Tibial artery (tissue), 4 donors: Measurements from ENCODE around the gene MAB21L1.

Experiments used
- DNase-seq, 2 donors: peaks; one replicate each; pipeline ENCODE4 v3.0.0-alpha.2; 2019
- H3K27ac ChIP-seq, 2 donors: fragments of 200-600 bp; sonication (generic) in 1 of 2; 1 replicate in 1 of 2; 2 replicates in 1 of 2; pipeline ENCODE4 v1.5.1; 2018 to 2019; ENCODE audit warnings: mild to moderate bottlenecking in 1 of 2
- H3K27me3 ChIP-seq, 2 donors: fragments of 200-600 bp; sonication (generic) in 1 of 2; one replicate each; pipeline versions ENCODE4 v1.5.1 to v1.6.0; 2016 to 2019
- H3K36me3 ChIP-seq, 3 donors: fragments of 200-600 bp; sonication (generic) in 2 of 3; one replicate each; pipeline ENCODE4 v1.5.1; 2016 to 2019; ENCODE audit warnings: mild to moderate bottlenecking in 2 of 3
- H3K4me1 ChIP-seq, 4 donors: fragments of 200-600 bp; sonication (generic) in 2 of 4; 1 replicate in 3 of 4; 2 replicates in 1 of 4; pipeline ENCODE4 v1.5.1; 2016 to 2019
- H3K4me3 ChIP-seq, 2 donors: fragments of 200-600 bp; sonication (generic) in 1 of 2; 1 replicate in 1 of 2; 2 replicates in 1 of 2; pipeline ENCODE4 v1.5.1; 2018 to 2019; ENCODE audit warnings: mild to moderate bottlenecking in 2 of 2
- H3K9me3 ChIP-seq, 3 donors: fragments of 200-600 bp; sonication (generic) in 1 of 3; one replicate each; pipeline ENCODE4 v1.5.1; 2016 to 2019
- CTCF ChIP-seq, 2 experiments: fragments of 200-600 bp in 1 of 2; fragments of 450-650 bp in 1 of 2; IDR thresholded peaks; one replicate each; pipeline ENCODE4 v1.5.1; 2017 to 2019; ENCODE audit warnings: antibody characterized with exemption in 2 of 2, mild to moderate bottlenecking in 1 of 2, moderate library complexity in 1 of 2
- intact Hi-C: fragments of 100-400 bp; cut with DNase I; formaldehyde crosslinking; loops from one replicate; pipeline ENCODE4 v1.15.0; 2023; ENCODE audit warnings: low total_unique reads

The MAB21L1 gene

GRCh38 chr13:35512271-35512920 is 35.9 kb upstream of the MAB21L1 start:
- DNase-seq = no peak
- no peak for TF ChIP-seq CTCF (IDR thresholded peaks at IDR 0.05)
- H3K4me3 ChIP-seq = no peak overlapping the region
- H3K4me1 ChIP-seq = peaks cover 0 to 10% (median 0%) of the 10 kb centered on the region in 4 donors
- H3K27ac ChIP-seq = peak overlapping the region in 1 of 2 donors; percentile 40
- intact Hi-C loops = no loop called here
- H3K36me3 ChIP-seq = no peaks in the 10 kb centered on the region
- H3K9me3 ChIP-seq = no peaks in the 10 kb centered on the region
- H3K27me3 ChIP-seq = no peaks in the 10 kb centered on the region

DNA sequence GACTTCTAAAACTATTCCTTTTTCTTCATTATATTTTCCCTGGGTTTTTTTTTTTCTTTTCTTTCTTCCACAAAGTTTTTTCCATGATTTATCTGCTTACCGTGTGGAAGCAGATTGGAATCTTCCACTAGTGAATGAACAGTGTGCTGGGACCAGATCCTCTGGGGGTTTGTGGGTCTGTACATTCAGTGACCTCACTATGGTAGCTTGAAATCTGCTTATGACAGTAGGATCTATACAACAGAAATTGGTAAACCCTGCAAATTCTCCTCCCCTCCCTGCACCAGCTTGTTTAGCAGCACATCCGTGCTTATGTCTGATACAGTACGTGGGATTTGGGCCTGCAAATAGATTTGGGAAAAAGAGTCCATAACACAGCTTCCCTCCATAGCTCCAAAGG is 26.0 kb upstream of the MAB21L1 start:
- H3K27me3 ChIP-seq = no peaks in the 10 kb centered on the region
- H3K27ac ChIP-seq = no peak overlapping the region
- no peak for DNase-seq
- no peak for TF ChIP-seq CTCF (IDR thresholded peaks at IDR 0.05)
- no peak overlapping the region for H3K4me3 ChIP-seq
- H3K36me3 ChIP-seq = no peaks in the 10 kb centered on the region
- H3K4me1 ChIP-seq = peaks cover 0 to 11% (median 0%) of the 10 kb centered on the region in 4 donors
- no peaks in the 10 kb centered on the region for H3K9me3 ChIP-seq
- intact Hi-C loops = no loop called here

DNA sequence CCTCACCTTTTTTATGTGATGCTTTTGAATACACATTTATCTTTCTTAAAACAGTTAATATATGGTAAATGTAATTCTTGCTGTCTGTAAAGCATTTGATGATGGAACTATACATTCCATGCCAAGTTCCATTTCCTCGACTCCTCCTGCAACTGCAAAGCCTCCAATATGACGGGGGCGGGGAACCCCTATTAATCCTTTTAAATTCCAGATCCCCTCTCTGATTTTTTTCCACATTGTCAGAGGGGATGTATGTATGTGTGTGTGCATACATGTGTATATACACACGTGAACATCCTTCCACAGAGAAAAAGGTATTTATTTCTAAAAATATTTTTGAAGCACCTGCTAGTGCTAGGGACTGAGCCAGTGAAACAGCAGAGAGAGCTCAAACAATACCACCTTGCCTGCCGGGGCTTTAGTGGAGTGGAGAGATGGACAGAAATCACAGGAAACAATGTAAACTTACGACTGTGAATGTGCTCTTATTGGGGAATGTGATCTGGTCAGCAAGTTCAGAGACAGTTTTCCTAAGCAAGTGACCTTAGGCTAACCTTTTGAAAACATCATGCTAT is 25.3 kb upstream of the MAB21L1 start:
- intact Hi-C loops = no loop called here
- H3K36me3 ChIP-seq = no peaks in the 10 kb centered on the region
- H3K4me3 ChIP-seq = no peak overlapping the region
- no peak overlapping the region for H3K27ac ChIP-seq
- no peak for TF ChIP-seq CTCF (IDR thresholded peaks at IDR 0.05)
- H3K27me3 ChIP-seq = no peaks in the 10 kb centered on the region
- H3K9me3 ChIP-seq = no peaks in the 10 kb centered on the region
- peaks cover 0 to 11% (median 0%) of the 10 kb centered on the region in 4 donors for H3K4me1 ChIP-seq
- DNase-seq = no peak

GRCh38 chr13:35500144-35500543 is 23.7 kb upstream of the MAB21L1 start:
- peaks cover 0 to 11% (median 0%) of the 10 kb centered on the region in 4 donors for H3K4me1 ChIP-seq
- no peaks in the 10 kb centered on the region for H3K36me3 ChIP-seq
- no peak overlapping the region for H3K4me3 ChIP-seq
- no peak for DNase-seq
- H3K27me3 ChIP-seq = no peaks in the 10 kb centered on the region
- H3K9me3 ChIP-seq = no peaks in the 10 kb centered on the region
- intact Hi-C loops = no loop called here
- H3K27ac ChIP-seq = no peak overlapping the region
- TF ChIP-seq CTCF (IDR thresholded peaks at IDR 0.05) = no peak

- Histone ChIP-seq H3K36me3 (no peaks in the 10 kb centered on the region), H3K27ac (no peak overlapping the region), H3K4me1 (peaks cover 0 to 11% (median 0%) of the 10 kb centered on the region in 4 donors), H3K27me3 (no peaks in the 10 kb centered on the region), H3K4me3 (no peak overlapping the region), H3K9me3 (peaks cover 0 to under 1% (median 0%) of the 10 kb centered on the region in 3 donors)
- intact Hi-C loops = no loop called here
- no peak for TF ChIP-seq CTCF (IDR thresholded peaks at IDR 0.05)
- no peak for DNase-seq
Observed at GRCh38 chr13:35499676-35500075, 23.2 kb upstream of the MAB21L1 start.
